Suprapubic skin (tissue), 4 donors: ENCODE measurements around the gene GABRB1.

Experiments used
- CTCF ChIP-seq, 2 donors: fragments of 200-600 bp in 1 of 2; fragments of 450-650 bp in 1 of 2; sonication (generic) in 1 of 2; IDR thresholded peaks; one replicate each; pipeline ENCODE4 v1.5.1; 2016 to 2019; ENCODE audit warnings: antibody characterized with exemption in 2 of 2, mild to moderate bottlenecking in 1 of 2, moderate library complexity in 1 of 2
- POLR2A ChIP-seq, 2 donors: fragments of 450-650 bp; IDR thresholded peaks; one replicate each; pipeline ENCODE4 v1.6.1; 2017; ENCODE audit warnings: antibody characterized with exemption in 2 of 2, mild to moderate bottlenecking in 2 of 2, moderate library complexity in 2 of 2
- POLR2AphosphoS5 ChIP-seq, 3 donors: sonication (generic); formaldehyde crosslinking; IDR thresholded peaks; one replicate each; pipeline ENCODE4 v1.6.1; 2017; ENCODE audit warnings: antibody characterized with exemption in 3 of 3

- no peak for TF ChIP-seq CTCF (IDR thresholded peaks at IDR 0.05)
- no peak for TF ChIP-seq POLR2A (IDR thresholded peaks at IDR 0.05)
- no peak for TF ChIP-seq POLR2AphosphoS5 (IDR thresholded peaks at IDR 0.05)
Observed at GRCh38 chr4:47061435-47061834, 30.1 kb downstream of the GABRB1 start.
